K562 (cell line): ENCODE data around the gene POLR2C. TPM values are rescaled to one million over a fixed set of nuclear protein-coding genes. Genes with fewer than 3 reads are reported as not detected.
A peak's percentile ranks its signal among the peaks of the same experiment; 100 is the strongest.

Experiments
- BRD9 ChIP-seq: fragments of 450-650 bp; IDR thresholded peaks from 2 replicates; pipeline ENCODE4 v1.6.1; 2018; ENCODE audit warnings: low read depth; ENCODE audit not compliant: partially characterized antibody
- FUS ChIP-seq: fragments of 200-400 bp; formaldehyde crosslinking; optimal IDR thresholded peaks from 2 replicates; pipeline ENCODE3; 2017; ENCODE audit warnings: low read depth, low read length
- GATAD2A ChIP-seq: fragments of 450-650 bp; IDR thresholded peaks from 2 replicates; pipeline ENCODE4 v1.6.1; 2017
- JUN ChIP-seq, 2 experiments: sonication (generic) in 1 of 2; formaldehyde crosslinking in 1 of 2; IDR thresholded peaks; 2 replicates each; pipeline versions ENCODE4 v1.6.1 to v1.8.0; 2012 to 2022; ENCODE audit warnings: borderline replicate concordance in 2 of 2, mild to moderate bottlenecking in 2 of 2, improper control_type of control experiment in 1 of 2, low read depth in 1 of 2, low read length in 1 of 2, missing genetic modification reagents in 1 of 2
- KAT7 ChIP-seq: sonication (generic); formaldehyde crosslinking; IDR thresholded peaks from 2 replicates; pipeline ENCODE4 v1.8.0; 2022; ENCODE audit warnings: missing genetic modification reagents, mild to moderate bottlenecking, borderline replicate concordance
- NONO ChIP-seq, 2 experiments: fragments of 200-400 bp in 1 of 2; fragments of 450-650 bp in 1 of 2; formaldehyde crosslinking in 1 of 2; IDR thresholded peaks; 2 replicates each; pipeline ENCODE4 v1.6.1; 2017; ENCODE audit warnings: low read depth in 2 of 2, mild to moderate bottlenecking in 2 of 2, moderate library complexity in 2 of 2, low read length in 1 of 2
- NR2C1 ChIP-seq, 2 experiments: fragments of 450-650 bp; IDR thresholded peaks; 2 replicates each; pipeline ENCODE4 v1.6.1; 2017; ENCODE audit warnings: mild to moderate bottlenecking in 2 of 2, antibody characterized with exemption in 1 of 2, inconsistent platforms in 1 of 2, missing compliant biosample characterization in 1 of 2, missing genetic modification characterization in 1 of 2
- RNF2 ChIP-seq: sonication (generic); IDR thresholded peaks from 2 replicates; pipeline ENCODE4 v1.6.1; 2016
- SIX5 ChIP-seq, 2 experiments: IDR thresholded peaks; 2 replicates each; pipeline ENCODE4 v1.6.1; 2011; ENCODE audit warnings: low read length in 2 of 2, borderline replicate concordance in 1 of 2, low read depth in 1 of 2, mild to moderate bottlenecking in 1 of 2, moderate library complexity in 1 of 2; ENCODE audit not compliant: insufficient read depth in 1 of 2
- SPI1 ChIP-seq: IDR thresholded peaks from 2 replicates; pipeline ENCODE4 v1.6.1; 2011; ENCODE audit warnings: low read depth, low read length, control low read depth, borderline replicate concordance
- ZNF551 ChIP-seq: fragments of 250-450 bp; sonication (Bioruptor Pico); IDR thresholded peaks from 2 replicates; pipeline ENCODE4 v1.5.0; 2021; ENCODE audit warnings: mild to moderate bottlenecking, moderate library complexity
- polyA plus RNA-seq, 8 experiments: library from polyadenylated mRNA; depleted of rRNA in 4 of 8; stranded (reverse) in 5 of 8; unstranded in 3 of 8; fragments of >200 nt; fragmentation: Nextera tagmentation in 2 of 8; fragmentation: Illumina TruSeq in 1 of 8; extraction: Ambion mirVana in 2 of 8; extraction: Trizol in 1 of 8; gene quantifications; 2 replicates each; pipeline versions ENCODE4 v1.2.1 to v1.2.3, GENCODE V29; 2011 to 2014; ENCODE audit warnings: inconsistent platforms in 1 of 8, missing spikeins in 1 of 8
- total RNA-seq, 7 experiments: library from RNA; depleted of rRNA in 6 of 7; stranded (reverse); fragments of >200 nt in 6 of 7; fragmentation: Illumina TruSeq in 2 of 7; extraction: Trizol in 2 of 7; gene quantifications; 2 replicates each; pipeline versions ENCODE4 v1.2.1 to v1.2.3, GENCODE V29; 2011 to 2021; ENCODE audit warnings: low replicate concordance in 1 of 7
- TF ChIP-seq, protein P1 (sequence below): fragments of 450-650 bp; IDR thresholded peaks from 2 replicates; pipeline ENCODE4 v1.6.1; 2016; ENCODE audit warnings: mild to moderate bottlenecking, moderate library complexity
- TF ChIP-seq, protein P2 (sequence below): fragments of 450-650 bp; formaldehyde crosslinking; conservative IDR thresholded peaks from 2 replicates; pipeline ENCODE4 v1.4.0; 2022; ENCODE audit warnings: mild to moderate bottlenecking, missing genetic modification characterization

POLR2C gene
- total and polyA plus RNA-seq, 9 of the 15 experiments (the other 6 are each of a cell fraction or from before 2014, with no cell fraction given): 70.3 to 163 (median 92.3) TPM

DNA sequence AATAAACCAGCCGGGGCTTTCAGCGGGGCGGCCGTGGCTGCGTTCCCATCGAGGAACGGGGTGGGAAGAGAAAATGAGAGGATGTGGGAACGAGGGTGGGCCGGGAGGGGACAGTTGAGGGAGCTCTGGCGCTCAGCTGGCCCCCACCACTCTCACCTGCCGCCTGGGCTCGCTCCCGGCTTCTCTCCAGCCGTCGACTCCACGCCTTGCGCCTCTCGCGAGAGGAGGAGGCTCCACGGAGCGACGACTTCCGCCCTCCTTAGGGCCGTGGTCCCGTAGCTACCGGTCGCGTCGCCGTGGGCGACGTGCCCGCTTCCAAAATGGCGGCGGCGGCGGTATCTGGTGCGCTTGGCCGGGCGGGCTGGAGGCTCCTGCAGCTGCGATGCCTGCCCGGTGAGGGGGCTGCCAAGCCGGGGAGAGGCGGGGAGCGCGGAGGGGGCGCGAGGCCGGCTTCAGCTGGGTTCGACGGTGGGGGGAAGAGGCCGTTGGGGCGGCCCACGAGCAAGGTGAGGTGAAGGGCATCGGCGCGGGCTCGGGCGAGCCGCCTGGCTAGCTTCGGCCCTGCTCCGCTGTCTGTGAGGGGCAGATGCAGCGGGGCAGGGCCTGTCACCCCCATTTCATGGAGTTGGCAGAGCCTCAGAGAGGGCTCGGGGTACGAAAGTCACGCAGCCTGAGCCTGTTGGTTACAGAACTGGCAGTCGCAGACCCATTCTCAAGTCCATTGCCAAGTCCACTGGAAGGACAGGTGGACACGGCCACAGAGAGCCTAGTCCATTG is 15.1 kb upstream of the POLR2C start, which contains the start of the genes CIAPIN1 and COQ9 (continued):
- TF ChIP-seq, protein P1, sequence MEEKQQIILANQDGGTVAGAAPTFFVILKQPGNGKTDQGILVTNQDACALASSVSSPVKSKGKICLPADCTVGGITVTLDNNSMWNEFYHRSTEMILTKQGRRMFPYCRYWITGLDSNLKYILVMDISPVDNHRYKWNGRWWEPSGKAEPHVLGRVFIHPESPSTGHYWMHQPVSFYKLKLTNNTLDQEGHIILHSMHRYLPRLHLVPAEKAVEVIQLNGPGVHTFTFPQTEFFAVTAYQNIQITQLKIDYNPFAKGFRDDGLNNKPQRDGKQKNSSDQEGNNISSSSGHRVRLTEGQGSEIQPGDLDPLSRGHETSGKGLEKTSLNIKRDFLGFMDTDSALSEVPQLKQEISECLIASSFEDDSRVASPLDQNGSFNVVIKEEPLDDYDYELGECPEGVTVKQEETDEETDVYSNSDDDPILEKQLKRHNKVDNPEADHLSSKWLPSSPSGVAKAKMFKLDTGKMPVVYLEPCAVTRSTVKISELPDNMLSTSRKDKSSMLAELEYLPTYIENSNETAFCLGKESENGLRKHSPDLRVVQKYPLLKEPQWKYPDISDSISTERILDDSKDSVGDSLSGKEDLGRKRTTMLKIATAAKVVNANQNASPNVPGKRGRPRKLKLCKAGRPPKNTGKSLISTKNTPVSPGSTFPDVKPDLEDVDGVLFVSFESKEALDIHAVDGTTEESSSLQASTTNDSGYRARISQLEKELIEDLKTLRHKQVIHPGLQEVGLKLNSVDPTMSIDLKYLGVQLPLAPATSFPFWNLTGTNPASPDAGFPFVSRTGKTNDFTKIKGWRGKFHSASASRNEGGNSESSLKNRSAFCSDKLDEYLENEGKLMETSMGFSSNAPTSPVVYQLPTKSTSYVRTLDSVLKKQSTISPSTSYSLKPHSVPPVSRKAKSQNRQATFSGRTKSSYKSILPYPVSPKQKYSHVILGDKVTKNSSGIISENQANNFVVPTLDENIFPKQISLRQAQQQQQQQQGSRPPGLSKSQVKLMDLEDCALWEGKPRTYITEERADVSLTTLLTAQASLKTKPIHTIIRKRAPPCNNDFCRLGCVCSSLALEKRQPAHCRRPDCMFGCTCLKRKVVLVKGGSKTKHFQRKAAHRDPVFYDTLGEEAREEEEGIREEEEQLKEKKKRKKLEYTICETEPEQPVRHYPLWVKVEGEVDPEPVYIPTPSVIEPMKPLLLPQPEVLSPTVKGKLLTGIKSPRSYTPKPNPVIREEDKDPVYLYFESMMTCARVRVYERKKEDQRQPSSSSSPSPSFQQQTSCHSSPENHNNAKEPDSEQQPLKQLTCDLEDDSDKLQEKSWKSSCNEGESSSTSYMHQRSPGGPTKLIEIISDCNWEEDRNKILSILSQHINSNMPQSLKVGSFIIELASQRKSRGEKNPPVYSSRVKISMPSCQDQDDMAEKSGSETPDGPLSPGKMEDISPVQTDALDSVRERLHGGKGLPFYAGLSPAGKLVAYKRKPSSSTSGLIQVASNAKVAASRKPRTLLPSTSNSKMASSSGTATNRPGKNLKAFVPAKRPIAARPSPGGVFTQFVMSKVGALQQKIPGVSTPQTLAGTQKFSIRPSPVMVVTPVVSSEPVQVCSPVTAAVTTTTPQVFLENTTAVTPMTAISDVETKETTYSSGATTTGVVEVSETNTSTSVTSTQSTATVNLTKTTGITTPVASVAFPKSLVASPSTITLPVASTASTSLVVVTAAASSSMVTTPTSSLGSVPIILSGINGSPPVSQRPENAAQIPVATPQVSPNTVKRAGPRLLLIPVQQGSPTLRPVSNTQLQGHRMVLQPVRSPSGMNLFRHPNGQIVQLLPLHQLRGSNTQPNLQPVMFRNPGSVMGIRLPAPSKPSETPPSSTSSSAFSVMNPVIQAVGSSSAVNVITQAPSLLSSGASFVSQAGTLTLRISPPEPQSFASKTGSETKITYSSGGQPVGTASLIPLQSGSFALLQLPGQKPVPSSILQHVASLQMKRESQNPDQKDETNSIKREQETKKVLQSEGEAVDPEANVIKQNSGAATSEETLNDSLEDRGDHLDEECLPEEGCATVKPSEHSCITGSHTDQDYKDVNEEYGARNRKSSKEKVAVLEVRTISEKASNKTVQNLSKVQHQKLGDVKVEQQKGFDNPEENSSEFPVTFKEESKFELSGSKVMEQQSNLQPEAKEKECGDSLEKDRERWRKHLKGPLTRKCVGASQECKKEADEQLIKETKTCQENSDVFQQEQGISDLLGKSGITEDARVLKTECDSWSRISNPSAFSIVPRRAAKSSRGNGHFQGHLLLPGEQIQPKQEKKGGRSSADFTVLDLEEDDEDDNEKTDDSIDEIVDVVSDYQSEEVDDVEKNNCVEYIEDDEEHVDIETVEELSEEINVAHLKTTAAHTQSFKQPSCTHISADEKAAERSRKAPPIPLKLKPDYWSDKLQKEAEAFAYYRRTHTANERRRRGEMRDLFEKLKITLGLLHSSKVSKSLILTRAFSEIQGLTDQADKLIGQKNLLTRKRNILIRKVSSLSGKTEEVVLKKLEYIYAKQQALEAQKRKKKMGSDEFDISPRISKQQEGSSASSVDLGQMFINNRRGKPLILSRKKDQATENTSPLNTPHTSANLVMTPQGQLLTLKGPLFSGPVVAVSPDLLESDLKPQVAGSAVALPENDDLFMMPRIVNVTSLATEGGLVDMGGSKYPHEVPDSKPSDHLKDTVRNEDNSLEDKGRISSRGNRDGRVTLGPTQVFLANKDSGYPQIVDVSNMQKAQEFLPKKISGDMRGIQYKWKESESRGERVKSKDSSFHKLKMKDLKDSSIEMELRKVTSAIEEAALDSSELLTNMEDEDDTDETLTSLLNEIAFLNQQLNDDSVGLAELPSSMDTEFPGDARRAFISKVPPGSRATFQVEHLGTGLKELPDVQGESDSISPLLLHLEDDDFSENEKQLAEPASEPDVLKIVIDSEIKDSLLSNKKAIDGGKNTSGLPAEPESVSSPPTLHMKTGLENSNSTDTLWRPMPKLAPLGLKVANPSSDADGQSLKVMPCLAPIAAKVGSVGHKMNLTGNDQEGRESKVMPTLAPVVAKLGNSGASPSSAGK: no peak
- TF ChIP-seq SPI1: peak; percentile 73; the same call in 1 of the 2 replicates
- TF ChIP-seq, protein P2, sequence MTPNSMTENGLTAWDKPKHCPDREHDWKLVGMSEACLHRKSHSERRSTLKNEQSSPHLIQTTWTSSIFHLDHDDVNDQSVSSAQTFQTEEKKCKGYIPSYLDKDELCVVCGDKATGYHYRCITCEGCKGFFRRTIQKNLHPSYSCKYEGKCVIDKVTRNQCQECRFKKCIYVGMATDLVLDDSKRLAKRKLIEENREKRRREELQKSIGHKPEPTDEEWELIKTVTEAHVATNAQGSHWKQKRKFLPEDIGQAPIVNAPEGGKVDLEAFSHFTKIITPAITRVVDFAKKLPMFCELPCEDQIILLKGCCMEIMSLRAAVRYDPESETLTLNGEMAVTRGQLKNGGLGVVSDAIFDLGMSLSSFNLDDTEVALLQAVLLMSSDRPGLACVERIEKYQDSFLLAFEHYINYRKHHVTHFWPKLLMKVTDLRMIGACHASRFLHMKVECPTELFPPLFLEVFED (CRISPR knock-in tag): no peak
- no peak for TF ChIP-seq ZNF551 (CRISPR knock-in tag)
- no peak for TF ChIP-seq JUN (IDR thresholded peaks at IDR 0.05; ENCODE audit: borderline replicate concordance, low read depth, low read length)
- no peak; the same call in 1 of the 2 replicates for TF ChIP-seq JUN (CRISPR knock-in tag; IDR thresholded peaks at IDR 0.05; ENCODE audit: borderline replicate concordance)
- TF ChIP-seq NR2C1 (IDR thresholded peaks at IDR 0.05): no peak
- TF ChIP-seq NR2C1 (tag; IDR thresholded peaks at IDR 0.05): peak; percentile 64
- TF ChIP-seq SIX5 (IDR thresholded peaks at IDR 0.05; ENCODE audit: borderline replicate concordance in 1 of 2, insufficient read depth in 1 of 2, low read depth in 1 of 2, low read length in 2 of 2): peak; percentile 67 to 75; a peak in 3 of 4 replicates
- TF ChIP-seq KAT7 (CRISPR knock-in tag): peak; percentile 93
- TF ChIP-seq GATAD2A: 0 out of 2 replicates have a peak, but pooled peaks have one; percentile 62
- peak in 1 of 2 experiments; percentile 72; a peak in 2 of 4 replicates for TF ChIP-seq NONO (IDR thresholded peaks at IDR 0.05; ENCODE audit: low read depth in 2 of 2, low read length in 1 of 2)
- peak; percentile 75 for TF ChIP-seq FUS
- TF ChIP-seq BRD9: no peak
- TF ChIP-seq RNF2: peak; percentile 62; the same call in 1 of the 2 replicates
